Suprapubic skin (tissue), 3 donors: ENCODE data around the gene SLF2.

Experiments used
- POLR2AphosphoS5 ChIP-seq, 3 donors: sonication (generic); formaldehyde crosslinking; IDR thresholded peaks; one replicate each; pipeline ENCODE4 v1.6.1; 2017; ENCODE audit warnings: antibody characterized with exemption in 3 of 3
- TF ChIP-seq, protein P1 (sequence below), 2 donors: fragments of 200-600 bp in 1 of 2; fragments of 450-650 bp in 1 of 2; sonication (generic) in 1 of 2; IDR thresholded peaks; one replicate each; pipeline ENCODE4 v1.5.1; 2016 to 2019; ENCODE audit warnings: antibody characterized with exemption in 2 of 2, mild to moderate bottlenecking in 1 of 2, moderate library complexity in 1 of 2

DNA sequence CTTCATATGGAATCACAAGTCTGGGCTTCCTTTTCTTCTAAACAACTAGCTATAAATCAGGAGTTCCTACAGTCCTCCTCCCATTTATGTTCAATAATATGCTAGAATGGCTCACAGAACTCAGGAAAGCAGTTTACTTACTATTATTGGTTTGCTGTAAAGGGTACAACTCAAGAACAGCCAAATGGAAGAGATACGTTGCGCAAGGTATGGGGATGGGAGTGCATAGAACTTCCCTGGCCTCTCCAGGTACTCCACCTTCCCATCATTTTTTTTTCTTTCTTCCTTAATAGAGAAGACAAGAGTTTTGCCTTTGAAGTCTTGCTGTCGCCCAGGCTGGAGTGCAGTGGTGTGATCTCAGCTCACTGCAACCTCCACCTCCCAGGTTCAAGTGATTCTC is 29.5 kb downstream of the SLF2 start:
- no peak for TF ChIP-seq POLR2AphosphoS5 (IDR thresholded peaks at IDR 0.05)
- TF ChIP-seq, protein P1, sequence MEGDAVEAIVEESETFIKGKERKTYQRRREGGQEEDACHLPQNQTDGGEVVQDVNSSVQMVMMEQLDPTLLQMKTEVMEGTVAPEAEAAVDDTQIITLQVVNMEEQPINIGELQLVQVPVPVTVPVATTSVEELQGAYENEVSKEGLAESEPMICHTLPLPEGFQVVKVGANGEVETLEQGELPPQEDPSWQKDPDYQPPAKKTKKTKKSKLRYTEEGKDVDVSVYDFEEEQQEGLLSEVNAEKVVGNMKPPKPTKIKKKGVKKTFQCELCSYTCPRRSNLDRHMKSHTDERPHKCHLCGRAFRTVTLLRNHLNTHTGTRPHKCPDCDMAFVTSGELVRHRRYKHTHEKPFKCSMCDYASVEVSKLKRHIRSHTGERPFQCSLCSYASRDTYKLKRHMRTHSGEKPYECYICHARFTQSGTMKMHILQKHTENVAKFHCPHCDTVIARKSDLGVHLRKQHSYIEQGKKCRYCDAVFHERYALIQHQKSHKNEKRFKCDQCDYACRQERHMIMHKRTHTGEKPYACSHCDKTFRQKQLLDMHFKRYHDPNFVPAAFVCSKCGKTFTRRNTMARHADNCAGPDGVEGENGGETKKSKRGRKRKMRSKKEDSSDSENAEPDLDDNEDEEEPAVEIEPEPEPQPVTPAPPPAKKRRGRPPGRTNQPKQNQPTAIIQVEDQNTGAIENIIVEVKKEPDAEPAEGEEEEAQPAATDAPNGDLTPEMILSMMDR (IDR thresholded peaks at IDR 0.05) = no peak
